ENCODE results near the gene FAF2. TPM values are rescaled to one million over a fixed set of nuclear protein-coding genes. Genes with fewer than 3 reads are reported as not detected.

FAF2 gene
- total RNA-seq, 2 experiments from 2014 or later, result 37.6 to 44.8 TPM

DNA sequence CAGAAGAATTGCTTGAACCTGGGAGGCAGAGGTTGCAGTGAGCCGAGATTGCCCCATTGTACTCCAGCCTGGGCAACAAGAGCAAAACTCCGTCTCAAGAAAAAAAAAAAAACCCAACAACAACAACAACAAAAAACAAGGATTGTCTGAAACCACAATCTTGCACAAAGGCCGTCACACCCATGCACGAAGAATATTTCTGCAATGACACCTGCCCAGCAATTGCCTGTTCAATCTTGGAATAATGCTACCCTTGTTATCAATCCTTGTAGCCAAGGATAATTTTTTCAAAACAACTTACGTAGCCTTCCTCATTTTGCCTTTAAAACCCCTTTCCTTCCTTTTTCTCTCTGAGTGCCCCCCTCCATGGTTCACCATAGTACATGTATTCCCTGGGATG is 28.1 kb upstream of the FAF2 start:
- no peaks in the 10 kb centered on the region for H3K27me3 Mint-ChIP-seq
- peaks cover 12% of the 10 kb centered on the region for H3K4me1 Mint-ChIP-seq
- ATAC-seq (no peak), DNase-seq (no peak)
- ChIA-PET CTCF (no interaction called here), POLR2A (no interaction called here)
- H3K36me3 Mint-ChIP-seq (ENCODE audit: low read depth), result no peaks in the 10 kb centered on the region
- no peak overlapping the region for H3K27ac Mint-ChIP-seq
- H3K4me3 Mint-ChIP-seq, result no peak overlapping the region
- H3K9me3 Mint-ChIP-seq (ENCODE audit: low read depth), result peaks cover 3% of the 10 kb centered on the region
- intact Hi-C loops (cut with DNase I, micrococcal nuclease), result no loop called here

DNA sequence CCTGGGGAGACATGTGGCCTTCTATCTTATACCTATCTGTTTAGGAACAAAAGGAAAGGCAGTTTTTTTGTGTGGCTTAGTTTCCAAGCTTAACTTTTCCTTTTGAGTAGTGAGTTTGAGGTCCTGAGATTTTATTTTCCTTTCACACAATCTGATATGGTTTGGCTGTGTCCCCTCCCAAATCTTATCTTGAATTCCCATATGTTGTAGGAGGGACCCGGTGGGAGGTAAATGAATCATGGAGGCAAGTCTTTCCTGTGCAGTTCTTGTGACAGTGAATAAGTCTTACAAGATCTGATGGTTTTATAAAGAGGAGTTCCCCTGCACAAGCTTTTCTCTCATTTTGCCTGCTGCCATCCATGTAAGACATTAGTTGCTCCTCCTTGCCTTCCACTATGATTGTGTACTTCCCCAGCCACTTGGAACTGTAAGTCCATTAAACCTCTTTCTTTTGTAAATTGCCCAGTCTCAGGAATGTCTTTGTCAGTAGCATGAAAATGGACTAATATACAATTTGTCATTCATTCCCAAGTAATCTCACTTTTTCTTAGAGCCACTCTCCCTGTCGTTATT is 27.1 kb upstream of the FAF2 start:
- intact Hi-C loops (cut with DNase I, micrococcal nuclease), result no loop called here
- H3K27ac Mint-ChIP-seq, result no peak overlapping the region
- no peaks in the 10 kb centered on the region for H3K36me3 Mint-ChIP-seq (ENCODE audit: low read depth)
- H3K9me3 Mint-ChIP-seq (ENCODE audit: low read depth), result peaks cover 3% of the 10 kb centered on the region
- H3K4me1 Mint-ChIP-seq, result peaks cover 8% of the 10 kb centered on the region
- ChIA-PET CTCF (interaction anchor here (0.6 to 0.7 kb wide), 2 partner anchors 213 to 392 kb away, joined by 3 to 4 read pairs; no protein-coding TSS in a partner anchor), POLR2A (no interaction called here)
- DNase-seq (no peak), ATAC-seq (no peak)
- no peak overlapping the region for H3K4me3 Mint-ChIP-seq
- H3K27me3 Mint-ChIP-seq, result no peaks in the 10 kb centered on the region

GRCh38 chr5:176424181-176424580 is 24.0 kb upstream of the FAF2 start:
- Mint-ChIP-seq H3K4me3 (no peak overlapping the region), H3K36me3 (ENCODE audit: low read depth) (no peaks in the 10 kb centered on the region), H3K9me3 (ENCODE audit: low read depth) (peaks cover 3% of the 10 kb centered on the region), H3K27ac (no peak overlapping the region), H3K4me1 (no peaks in the 10 kb centered on the region), H3K27me3 (no peaks in the 10 kb centered on the region)
- DNase-seq, result no peak
- POLR2A ChIA-PET, result no interaction called here
- CTCF ChIA-PET, result interaction anchor here (1.1 kb wide), 1 partner anchor 17 kb away, joined by 3 read pairs; no protein-coding TSS in a partner anchor
- intact Hi-C loops (cut with DNase I, micrococcal nuclease), result no loop called here
- ATAC-seq, result no peak

DNA sequence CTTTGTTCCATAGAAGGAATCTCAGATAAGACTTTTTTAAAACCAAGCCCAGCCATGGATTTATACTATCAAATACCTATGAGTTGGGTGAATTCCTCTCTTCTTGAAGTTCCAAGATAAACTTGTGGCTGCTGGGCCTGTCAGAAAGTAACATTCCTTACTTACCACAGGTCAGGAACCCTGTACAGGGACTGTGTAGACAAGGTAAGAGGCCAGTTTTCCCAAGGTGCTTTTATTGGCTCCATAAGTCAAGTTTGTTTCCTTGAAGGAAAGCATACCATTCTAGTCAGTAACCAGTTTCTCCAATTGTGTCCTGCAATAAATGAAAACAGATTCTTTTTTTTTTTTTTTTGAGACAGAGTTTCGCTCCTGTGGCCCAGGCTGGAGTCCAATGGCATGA is 23.0 kb upstream of the FAF2 start:
- POLR2A ChIA-PET, result no interaction called here
- Mint-ChIP-seq H3K4me3 (no peak overlapping the region), H3K9me3 (ENCODE audit: low read depth) (peaks cover 3% of the 10 kb centered on the region), H3K36me3 (ENCODE audit: low read depth) (no peaks in the 10 kb centered on the region), H3K27me3 (no peaks in the 10 kb centered on the region), H3K27ac (no peak overlapping the region), H3K4me1 (no peaks in the 10 kb centered on the region)
- CTCF ChIA-PET, result interaction anchor here (0.6 kb wide), 1 partner anchor 53 kb away, joined by 3 read pairs; no protein-coding TSS in a partner anchor
- DNase-seq (no peak), ATAC-seq (no peak)
- intact Hi-C loops (cut with DNase I, micrococcal nuclease), result no loop called here

- CTCF ChIA-PET, result interaction anchor here (0.6 to 1.3 kb wide), 3 partner anchors 22 to 56 kb away, joined by 3 to 7 read pairs (median 3); partner anchors contain the start of gene FAF2
- no peak overlapping the region for H3K27ac Mint-ChIP-seq
- POLR2A ChIA-PET, result no interaction called here
Measured at GRCh38 chr5:176425791-176426190, 22.4 kb upstream of the FAF2 start.

DNA sequence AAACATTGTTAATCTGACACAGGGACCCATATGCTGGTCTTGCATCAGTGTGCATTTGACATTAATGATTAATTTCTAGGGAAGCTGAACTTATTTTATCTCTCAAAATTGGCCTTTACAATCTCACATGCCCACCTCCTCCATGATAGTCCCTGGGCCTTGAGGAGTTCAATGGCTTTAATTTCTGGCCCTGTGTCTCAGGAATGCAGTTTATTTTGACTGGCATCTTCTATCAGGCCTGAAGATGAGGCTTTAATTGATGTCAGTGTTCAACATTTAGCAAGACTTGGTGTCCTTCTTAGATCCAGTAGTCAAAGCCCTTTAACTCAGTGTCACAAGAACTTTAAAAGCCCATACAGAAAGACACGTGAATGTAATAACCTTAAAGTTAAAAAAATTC is 21.3 kb upstream of the FAF2 start:
- Mint-ChIP-seq H3K36me3 (ENCODE audit: low read depth) (no peaks in the 10 kb centered on the region), H3K27ac (no peak overlapping the region), H3K4me3 (no peak overlapping the region), H3K4me1 (no peaks in the 10 kb centered on the region), H3K9me3 (ENCODE audit: low read depth) (no peaks in the 10 kb centered on the region), H3K27me3 (no peaks in the 10 kb centered on the region)
- intact Hi-C loops (cut with DNase I, micrococcal nuclease), result no loop called here
- ATAC-seq, result no peak
- no peak for DNase-seq
- ChIA-PET POLR2A (interaction anchor here (0.7 kb wide), 1 partner anchor 21 kb away, joined by 5 read pairs; no protein-coding TSS in a partner anchor), CTCF (no interaction called here)

More at GRCh38 chr5:176425791-176426190, 22.4 kb upstream of the FAF2 start:
- Mint-ChIP-seq H3K36me3 (ENCODE audit: low read depth) (no peaks in the 10 kb centered on the region), H3K27me3 (no peaks in the 10 kb centered on the region), H3K9me3 (ENCODE audit: low read depth) (no peaks in the 10 kb centered on the region), H3K4me3 (no peak overlapping the region), H3K4me1 (no peaks in the 10 kb centered on the region)
- no peak for ATAC-seq
- intact Hi-C loops (cut with DNase I, micrococcal nuclease), result no loop called here
- DNase-seq, result no peak

DNA sequence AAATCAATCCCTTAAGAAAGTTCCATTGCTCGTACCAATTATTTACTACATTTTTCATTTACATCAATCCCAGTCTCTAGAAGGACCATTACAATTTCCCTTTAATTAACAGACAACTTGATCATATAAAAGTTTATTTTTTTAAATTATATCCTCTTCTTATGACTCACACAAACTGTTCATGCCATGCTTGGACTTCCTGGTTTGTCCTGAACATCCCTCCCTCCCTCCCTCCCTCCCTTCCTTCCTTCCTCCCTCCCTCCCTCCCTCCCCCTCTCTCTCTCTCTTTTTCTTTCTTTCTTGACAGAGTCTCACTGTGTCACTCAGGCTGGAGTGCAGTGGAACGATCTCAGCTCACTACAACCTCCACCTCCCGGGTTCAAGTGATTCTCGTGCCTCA is 20.2 kb upstream of the FAF2 start:
- Mint-ChIP-seq H3K4me3 (no peak overlapping the region), H3K36me3 (ENCODE audit: low read depth) (no peaks in the 10 kb centered on the region), H3K27ac (no peak overlapping the region), H3K27me3 (no peaks in the 10 kb centered on the region), H3K9me3 (ENCODE audit: low read depth) (no peaks in the 10 kb centered on the region), H3K4me1 (no peaks in the 10 kb centered on the region)
- ATAC-seq (no peak), DNase-seq (no peak)
- intact Hi-C loops (cut with DNase I, micrococcal nuclease), result no loop called here
- ChIA-PET CTCF (no interaction called here), POLR2A (no interaction called here)

GRCh38 chr5:176429972-176430371 is 18.2 kb upstream of the FAF2 start:
- H3K4me1 Mint-ChIP-seq, result no peaks in the 10 kb centered on the region

GRCh38 chr5:176432707-176433106 is 15.5 kb upstream of the FAF2 start:
- ATAC-seq (no peak), DNase-seq (no peak)
- no peak overlapping the region for H3K27ac Mint-ChIP-seq
- H3K4me3 Mint-ChIP-seq, result no peak overlapping the region
- no peaks in the 10 kb centered on the region for H3K27me3 Mint-ChIP-seq
- no peaks in the 10 kb centered on the region for H3K9me3 Mint-ChIP-seq (ENCODE audit: low read depth)
- peaks cover 10% of the 10 kb centered on the region for H3K4me1 Mint-ChIP-seq
- POLR2A ChIA-PET, result no interaction called here
- intact Hi-C loops (cut with DNase I, micrococcal nuclease), result no loop called here
- CTCF ChIA-PET, result interaction anchor here (0.8 kb wide), 1 partner anchor 165 kb away, joined by 3 read pairs; no protein-coding TSS in a partner anchor
- H3K36me3 Mint-ChIP-seq (ENCODE audit: low read depth), result no peaks in the 10 kb centered on the region

More at GRCh38 chr5:176429972-176430371, 18.2 kb upstream of the FAF2 start:
- ChIA-PET POLR2A (no interaction called here), CTCF (interaction anchor here (0.6 to 1.3 kb wide), 2 partner anchors 18 to 96 kb away, joined by 3 to 5 read pairs; partner anchors contain the start of gene FAF2)
- Mint-ChIP-seq H3K36me3 (ENCODE audit: low read depth) (no peaks in the 10 kb centered on the region), H3K27me3 (no peaks in the 10 kb centered on the region), H3K9me3 (ENCODE audit: low read depth) (no peaks in the 10 kb centered on the region), H3K4me3 (no peak overlapping the region), H3K27ac (no peak overlapping the region)
- intact Hi-C loops (cut with DNase I, micrococcal nuclease), result no loop called here
- no peak for DNase-seq
- no peak for ATAC-seq

DNA sequence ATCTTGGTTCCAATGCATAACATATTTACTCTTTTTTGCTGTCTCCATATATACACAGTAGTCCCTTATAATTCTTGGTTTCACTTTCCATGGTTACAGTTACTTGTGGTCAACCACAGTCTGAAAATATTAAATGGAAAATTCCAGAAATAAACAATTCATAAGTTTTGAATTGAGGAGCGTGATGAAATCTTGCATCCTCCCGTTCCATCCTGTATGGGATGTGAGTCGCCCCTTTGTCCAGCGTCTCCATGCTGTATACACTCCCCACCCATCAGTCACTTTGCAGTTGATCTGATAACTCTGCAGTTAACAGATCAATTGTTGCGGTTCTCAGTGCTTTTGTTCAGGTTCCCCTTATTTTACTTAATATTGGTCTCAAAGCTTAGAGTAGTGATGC is 11.5 kb upstream of the FAF2 start:
- DNase-seq, result peak; percentile 27

GRCh38 chr5:176438959-176439757 is 9.0 kb upstream of the FAF2 start:
- ATAC-seq, result no peak
- H3K4me3 Mint-ChIP-seq, result no peak overlapping the region
- H3K9me3 Mint-ChIP-seq (ENCODE audit: low read depth), result no peaks in the 10 kb centered on the region
- no peak overlapping the region for H3K27ac Mint-ChIP-seq
- H3K36me3 Mint-ChIP-seq (ENCODE audit: low read depth), result no peaks in the 10 kb centered on the region
- peaks cover 10% of the 10 kb centered on the region for H3K4me1 Mint-ChIP-seq
- no peak for DNase-seq
- no peaks in the 10 kb centered on the region for H3K27me3 Mint-ChIP-seq
- ChIA-PET CTCF (interaction anchor here (1.0 to 2.6 kb wide), 2 partner anchors 9 to 11 kb away, joined by 3 to 10 read pairs; partner anchors contain the start of gene FAF2), POLR2A (no interaction called here)
- intact Hi-C loops (cut with DNase I, micrococcal nuclease), result no loop called here

More for the DNA sequence above, 11.5 kb upstream of the FAF2 start:
- Mint-ChIP-seq H3K27me3 (no peaks in the 10 kb centered on the region), H3K27ac (peak overlapping the region; percentile 58), H3K36me3 (ENCODE audit: low read depth) (no peaks in the 10 kb centered on the region), H3K9me3 (ENCODE audit: low read depth) (no peaks in the 10 kb centered on the region), H3K4me3 (peak overlapping the region; percentile 33), H3K4me1 (peaks cover 10% of the 10 kb centered on the region)
- ChIA-PET CTCF (interaction anchor here (0.8 to 1.2 kb wide), 2 partner anchors 11 to 19 kb away, joined by 3 to 8 read pairs; partner anchors contain the start of gene FAF2), POLR2A (no interaction called here)
- ATAC-seq, result peak; percentile 89
- intact Hi-C loops (cut with DNase I, micrococcal nuclease), result no loop called here
